Heart right ventricle (tissue), 16 donors: ENCODE data around the gene DPF3. TPM values are rescaled to one million over a fixed set of nuclear protein-coding genes. Genes with fewer than 3 reads are reported as not detected.
A peak's percentile ranks its signal among the peaks of the same experiment; 100 is the strongest.

Experiments used
- ATAC-seq, 8 donors: fragments of 200-7000 bp; cut with Tn5 transposase; one replicate each; pipeline ENCODE4 v1.9.1; 2020; ENCODE audit warnings: mild to moderate bottlenecking in 8 of 8, moderate library complexity in 8 of 8, moderate number of reproducible peaks in 1 of 8
- DNase-seq, 2 donors: peaks; one replicate each; pipeline ENCODE4 v3.0.0-alpha.2; 2020
- H3K27ac ChIP-seq, 10 donors: fragments of 200-600 bp; sonication (generic) in 2 of 10; one replicate each; pipeline versions ENCODE4 v1.5.0 to v1.8.0; 2020 to 2022; ENCODE audit warnings: mild to moderate bottlenecking in 3 of 10
- H3K27me3 ChIP-seq, 7 donors: fragments of 200-600 bp; one replicate each; pipeline ENCODE4 v1.8.0; 2021 to 2022; ENCODE audit warnings: mild to moderate bottlenecking in 2 of 7
- H3K36me3 ChIP-seq, 9 donors: fragments of 200-600 bp; sonication (generic) in 1 of 9; one replicate each; pipeline versions ENCODE4 v1.5.0 to v1.8.0; 2020 to 2022; ENCODE audit warnings: mild to moderate bottlenecking in 2 of 9
- H3K4me1 ChIP-seq, 9 donors: fragments of 200-600 bp; sonication (generic) in 1 of 9; one replicate each; pipeline versions ENCODE4 v1.5.0 to v1.8.0; 2020 to 2022; ENCODE audit warnings: mild to moderate bottlenecking in 4 of 9
- H3K4me3 ChIP-seq, 10 donors: fragments of 200-600 bp; sonication (generic) in 2 of 10; one replicate each; pipeline versions ENCODE4 v1.5.0 to v1.8.0; 2020 to 2022; ENCODE audit warnings: mild to moderate bottlenecking in 7 of 10, moderate library complexity in 2 of 10
- H3K9me3 ChIP-seq, 11 donors: fragments of 200-600 bp in 10 of 11; sonication (generic) in 2 of 11; one replicate each; pipeline versions ENCODE4 v1.5.0 to v1.8.0; 2013 to 2022; ENCODE audit warnings: mild to moderate bottlenecking in 2 of 11, control low read depth in 1 of 11, moderate library complexity in 1 of 11
- CTCF ChIP-seq, 9 donors: fragments of 200-600 bp; sonication (generic) in 2 of 9; IDR thresholded peaks; one replicate each; pipeline versions ENCODE4 v1.5.0 to v1.8.0; 2021 to 2022; ENCODE audit warnings: antibody characterized with exemption in 9 of 9, mild to moderate bottlenecking in 5 of 9, moderate library complexity in 1 of 9
- WGBS, 2 donors: extraction: QIAGEN DNeasy Blood & Tissue Kit; methylation state at CpG; one replicate each; pipeline ENCODE4 v1.1.7; 2013; ENCODE audit warnings: inconsistent platforms in 1 of 2; 5-methylcytosine and 5-hydroxymethylcytosine counted together
- intact Hi-C, 10 donors: fragments of 100-400 bp; cut with DNase I; formaldehyde crosslinking; loops; one replicate each; pipeline versions ENCODE4 v1.11.1 to v1.14.2; 2022
- polyA plus RNA-seq, 2 donors: library from polyadenylated mRNA; stranded (reverse); fragments of 200-250 nt; gene quantifications; one replicate each; pipeline ENCODE4 v1.2.3, GENCODE V29; 2013
- total RNA-seq, 10 donors: library from RNA; stranded (reverse); fragmentation: NEBNext Ultra II Directional in 3 of 10; extraction: Animal tissue kit (Norgen Biotek cat#: 25700) in 3 of 10; gene quantifications; one replicate each; pipeline versions ENCODE4 v1.2.1 to v1.2.4, GENCODE V29; 2021 to 2023
- donor health status: Arrhythmogenic right ventricular cardiomyopathy.
- donor health status: ischemic (EF 13 %, LVEDD 7.1; RV severe dilation, severe dysfunction).
- donor health status: healthy with polysubstance abuse.
- donor health status: DM: no; HTN: yes; CAD: no.
- donor health status: DM: no; HTN: no; CAD: no.
- donor health status: ischemic (EF 25% LVEDD 6.9; RV normal size, moderate dysfunction).
- donor health status: ischemic (EF 25% LVEDD 5.7; RV mildly dilated, moderate dysfunction).
- donor health status: healthy.
- donor health status: DM: yes; HTN: yes; CAD: no.
- donor health status: Ischemic cardiomyopathy.
- donor health status: ischemic (EF 35%, LVEDD 5.7; RV mildly dilated, moderate dysfunction).
- donor health status: nonischemic (EF 11% LVEDD 7.7; RV severe dilation, severe dysfunction).
- donor health status: DM: yes; HTN: yes; CAD: no.
- donor health status: PGD.
- donor health status: ischemic (EF 29% LVEDD 5.4; RV normal size, mild dysfunction).
- donor health status: nonischemic (EF 23%, LVEDD 6.1; RV moderate dilation, normal function).

DPF3 gene
- total and polyA plus RNA-seq, 12 donors, result 3.8 to 52.3 (median 35.6) TPM

- DNase-seq (peak in 1 of 2 donors; percentile 49), ATAC-seq (peak; percentile 51 to 92 (median 84))
- Histone ChIP-seq H3K9me3 (peaks cover 0 to 13% (median 0%) of the 10 kb centered on the region in 11 donors), H3K27me3 (no peaks in the 10 kb centered on the region), H3K27ac (peak overlapping the region; percentile 57 to 95 (median 78)), H3K4me1 (peaks cover 0 to 57% (median 14%) of the 10 kb centered on the region in 9 donors), H3K4me3 (no peak overlapping the region), H3K36me3 (no peaks in the 10 kb centered on the region)
- 37 to 55% methylated on average over 8 of the region's 8 CpGs for WGBS, 2 donors
- TF ChIP-seq CTCF (IDR thresholded peaks at IDR 0.05), result no peak
- intact Hi-C loops, result no loop called here
Measured at GRCh38 chr14:72869407-72870329, 24.2 kb downstream of the DPF3 start.

GRCh38 chr14:72868500-72868899 is 25.4 kb downstream of the DPF3 start:
- Histone ChIP-seq H3K27ac (peak overlapping the region in 7 of 10 donors; percentile 56 to 95 (median 85)), H3K4me1 (peaks cover 0 to 66% (median 14%) of the 10 kb centered on the region in 9 donors), H3K9me3 (peaks cover 0 to 13% (median 0%) of the 10 kb centered on the region in 11 donors), H3K4me3 (no peak overlapping the region), H3K36me3 (no peaks in the 10 kb centered on the region), H3K27me3 (no peaks in the 10 kb centered on the region)
- intact Hi-C loops, result no loop called here
- 84 to 90% methylated on average over 3 of the region's 3 CpGs for WGBS, 2 donors
- no peak for ATAC-seq
- TF ChIP-seq CTCF (IDR thresholded peaks at IDR 0.05), result no peak
- no peak for DNase-seq

- no peak for TF ChIP-seq CTCF (IDR thresholded peaks at IDR 0.05)
- peak in 1 of 2 donors; percentile 61 for DNase-seq
- no peaks in the 10 kb centered on the region for H3K27me3 ChIP-seq
- peaks cover 0 to 47% (median 6%) of the 10 kb centered on the region in 9 donors for H3K4me1 ChIP-seq
- peak overlapping the region in 6 of 10 donors; percentile 16 to 90 (median 48) for H3K27ac ChIP-seq
- ATAC-seq, result peak in 7 of 8 donors; percentile 49 to 84 (median 69)
- no peaks in the 10 kb centered on the region for H3K9me3 ChIP-seq
- 45 to 57% methylated on average over 6 of the region's 6 CpGs for WGBS, 2 donors
- intact Hi-C loops, result no loop called here
- H3K4me3 ChIP-seq, result no peak overlapping the region
- H3K36me3 ChIP-seq, result no peaks in the 10 kb centered on the region
Measured at GRCh38 chr14:72864712-72865365, 29.1 kb downstream of the DPF3 start.

- intact Hi-C loops, result no loop called here
- WGBS, 2 donors, result 65 to 69% methylated on average over 7 of the region's 7 CpGs
- no peaks in the 10 kb centered on the region for H3K36me3 ChIP-seq
- no peaks in the 10 kb centered on the region for H3K27me3 ChIP-seq
- H3K27ac ChIP-seq, result peak overlapping the region in 3 of 10 donors; percentile 6 to 63 (median 7)
- no peak overlapping the region for H3K4me3 ChIP-seq
- no peaks in the 10 kb centered on the region for H3K9me3 ChIP-seq
- no peak for DNase-seq
- TF ChIP-seq CTCF (IDR thresholded peaks at IDR 0.05), result no peak
- ATAC-seq, result peak in 1 of 8 donors; percentile 4
- peaks cover 0 to 46% (median 3%) of the 10 kb centered on the region in 9 donors for H3K4me1 ChIP-seq
Measured at GRCh38 chr14:72863216-72864006, 30.5 kb downstream of the DPF3 start.
